ENCODE measurements around the gene MLANA. TPM values are rescaled to one million over a fixed set of nuclear protein-coding genes. Genes with fewer than 3 reads are reported as not detected.

MLANA gene
- total and polyA plus RNA-seq, 7 donors, result 0.03 TPM; not detected in 6

GRCh38 chr9:5931657-5932056 lies 41.0 kb downstream of the MLANA start:
- intact Hi-C loops (cut with DNase I), result loop anchor here in 1 of 2 donors (2.0 kb wide), 1 partner anchor 37 kb away; no protein-coding TSS in a partner anchor
- DNase-seq, result no peak
- Histone ChIP-seq H3K4me3 (no peak overlapping the region), H3K36me3 (ENCODE audit: insufficient read depth in 1 of 2, low read depth in 1 of 2) (peaks cover 5 to 32% of the 10 kb centered on the region in 2 donors), H3K27me3 (ENCODE audit: insufficient read depth in 3 of 3, low read length in 2 of 3) (no peaks in the 10 kb centered on the region), H3K27ac (no peak overlapping the region), H3K4me1 (no peaks in the 10 kb centered on the region), H3K9me3 (no peaks in the 10 kb centered on the region)
- 97 to 98% (median 98%) methylated on average over 1 of the region's 1 CpG for WGBS, 3 donors
- no peak for ATAC-seq
- TF ChIP-seq, protein P1, sequence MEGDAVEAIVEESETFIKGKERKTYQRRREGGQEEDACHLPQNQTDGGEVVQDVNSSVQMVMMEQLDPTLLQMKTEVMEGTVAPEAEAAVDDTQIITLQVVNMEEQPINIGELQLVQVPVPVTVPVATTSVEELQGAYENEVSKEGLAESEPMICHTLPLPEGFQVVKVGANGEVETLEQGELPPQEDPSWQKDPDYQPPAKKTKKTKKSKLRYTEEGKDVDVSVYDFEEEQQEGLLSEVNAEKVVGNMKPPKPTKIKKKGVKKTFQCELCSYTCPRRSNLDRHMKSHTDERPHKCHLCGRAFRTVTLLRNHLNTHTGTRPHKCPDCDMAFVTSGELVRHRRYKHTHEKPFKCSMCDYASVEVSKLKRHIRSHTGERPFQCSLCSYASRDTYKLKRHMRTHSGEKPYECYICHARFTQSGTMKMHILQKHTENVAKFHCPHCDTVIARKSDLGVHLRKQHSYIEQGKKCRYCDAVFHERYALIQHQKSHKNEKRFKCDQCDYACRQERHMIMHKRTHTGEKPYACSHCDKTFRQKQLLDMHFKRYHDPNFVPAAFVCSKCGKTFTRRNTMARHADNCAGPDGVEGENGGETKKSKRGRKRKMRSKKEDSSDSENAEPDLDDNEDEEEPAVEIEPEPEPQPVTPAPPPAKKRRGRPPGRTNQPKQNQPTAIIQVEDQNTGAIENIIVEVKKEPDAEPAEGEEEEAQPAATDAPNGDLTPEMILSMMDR (IDR thresholded peaks at IDR 0.05), result no peak

DNA sequence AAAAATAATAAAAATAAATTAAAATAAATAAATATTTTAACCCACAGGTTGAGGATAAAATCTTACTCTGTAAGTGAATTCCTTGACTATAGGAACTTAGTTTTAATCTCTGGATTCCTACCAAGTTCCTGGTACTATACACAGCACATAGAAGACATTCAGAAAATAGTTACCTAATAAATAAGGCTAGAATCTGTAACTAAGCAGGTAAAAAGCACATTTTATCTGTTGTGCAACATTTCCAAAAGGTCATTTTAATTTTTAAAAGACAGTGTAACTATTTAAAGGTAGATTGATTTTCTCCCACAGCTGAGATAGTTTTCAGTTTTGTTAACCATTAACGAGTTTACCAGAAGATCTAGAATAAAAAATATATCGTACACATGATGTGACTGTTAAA lies 47.8 kb downstream of the MLANA start:
- Histone ChIP-seq H3K27ac (no peak overlapping the region), H3K4me1 (no peaks in the 10 kb centered on the region), H3K9me3 (no peaks in the 10 kb centered on the region), H3K4me3 (no peak overlapping the region), H3K27me3 (ENCODE audit: insufficient read depth in 3 of 3, low read length in 2 of 3) (no peaks in the 10 kb centered on the region), H3K36me3 (ENCODE audit: insufficient read depth in 1 of 2, low read depth in 1 of 2) (peaks cover 3 to 5% of the 10 kb centered on the region in 2 donors)
- 94 to 96% (median 95%) methylated on average over 2 of the region's 2 CpGs for WGBS, 3 donors
- DNase-seq (no peak), ATAC-seq (no peak)
- TF ChIP-seq, protein P1 (IDR thresholded peaks at IDR 0.05), result no peak
- intact Hi-C loops (cut with DNase I), result no loop called here

- no peaks in the 10 kb centered on the region for H3K4me1 ChIP-seq
- intact Hi-C loops (cut with DNase I), result no loop called here
- TF ChIP-seq, protein P1 (IDR thresholded peaks at IDR 0.05), result no peak
Measured at GRCh38 chr9:5939530-5939929, 48.8 kb downstream of the MLANA start.

DNA sequence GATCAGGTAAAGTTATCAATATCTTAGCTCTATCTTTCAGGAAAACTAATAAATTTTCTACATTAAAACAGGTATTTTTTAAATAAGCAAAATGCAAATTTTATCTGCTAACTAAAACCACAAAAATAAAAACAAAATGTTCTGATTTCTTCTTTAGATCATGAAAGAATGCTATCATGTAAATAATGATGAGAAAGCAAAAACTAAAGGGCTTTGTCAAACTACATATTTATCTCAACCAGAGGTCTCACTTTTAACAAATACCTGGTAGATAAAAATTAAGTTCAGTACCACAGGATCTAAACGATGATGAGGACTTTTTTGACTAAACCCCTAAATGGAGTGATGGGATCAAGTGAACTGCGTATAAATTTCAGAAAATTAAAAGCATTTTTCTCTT lies 50.5 kb downstream of the MLANA start:
- H3K36me3 ChIP-seq (ENCODE audit: insufficient read depth in 1 of 2, low read depth in 1 of 2), result no peaks in the 10 kb centered on the region
- no peak overlapping the region for H3K4me3 ChIP-seq
- DNase-seq (no peak), ATAC-seq (no peak)
- WGBS, 3 donors, result 94 to 97% (median 96%) methylated on average over 2 of the region's 2 CpGs
- H3K4me1 ChIP-seq, result no peaks in the 10 kb centered on the region
- H3K27ac ChIP-seq, result no peak overlapping the region
- TF ChIP-seq, protein P1 (IDR thresholded peaks at IDR 0.05), result no peak
- intact Hi-C loops (cut with DNase I), result no loop called here
- no peaks in the 10 kb centered on the region for H3K27me3 ChIP-seq (ENCODE audit: insufficient read depth in 3 of 3, low read length in 2 of 3)
- no peaks in the 10 kb centered on the region for H3K9me3 ChIP-seq

More at GRCh38 chr9:5939530-5939929, 48.8 kb downstream of the MLANA start:
- DNase-seq, result no peak
- no peak for ATAC-seq
- Histone ChIP-seq H3K27me3 (ENCODE audit: insufficient read depth in 3 of 3, low read length in 2 of 3) (no peaks in the 10 kb centered on the region), H3K4me3 (no peak overlapping the region), H3K9me3 (no peaks in the 10 kb centered on the region), H3K36me3 (ENCODE audit: insufficient read depth in 1 of 2, low read depth in 1 of 2) (no peaks in the 10 kb centered on the region), H3K27ac (no peak overlapping the region)

GRCh38 chr9:5945112-5945511 lies 54.4 kb downstream of the MLANA start:
- TF ChIP-seq, protein P1 (IDR thresholded peaks at IDR 0.05), result no peak
- Histone ChIP-seq H3K27me3 (ENCODE audit: insufficient read depth in 3 of 3, low read length in 2 of 3) (no peaks in the 10 kb centered on the region), H3K27ac (no peak overlapping the region), H3K4me1 (peaks cover 24% of the 10 kb centered on the region), H3K36me3 (ENCODE audit: insufficient read depth in 1 of 2, low read depth in 1 of 2) (no peaks in the 10 kb centered on the region), H3K4me3 (no peak overlapping the region), H3K9me3 (no peaks in the 10 kb centered on the region)
- ATAC-seq (no peak), DNase-seq (no peak)
- intact Hi-C loops (cut with DNase I), result no loop called here
- WGBS, 3 donors, result 88 to 97% (median 94%) methylated on average over 1 of the region's 1 CpG
